ENCODE measurements around the gene WDR93.

WDR93 gene

GRCh38 chr15:89648106-89649012 is 42.3 kb upstream of the WDR93 start:
- no peaks in the 10 kb centered on the region for H4K20me1 ChIP-seq (ENCODE audit: insufficient read depth, low read length)
- H3K4me1 ChIP-seq (ENCODE audit: low read length): peaks cover 3% of the 10 kb centered on the region; the same call in 1 of the 2 replicates
- H3K27me3 ChIP-seq (replicated peaks; ENCODE audit: insufficient read depth, low read length): no peaks in the 10 kb centered on the region
- TF ChIP-seq EZH2phosphoT487 (IDR thresholded peaks at IDR 0.05; ENCODE audit: low read length) (no peak), EZH2 (optimal IDR thresholded peaks at IDR 0.05; ENCODE audit: low read depth, low read length) (no peak)
- TF ChIP-seq, protein P1, sequence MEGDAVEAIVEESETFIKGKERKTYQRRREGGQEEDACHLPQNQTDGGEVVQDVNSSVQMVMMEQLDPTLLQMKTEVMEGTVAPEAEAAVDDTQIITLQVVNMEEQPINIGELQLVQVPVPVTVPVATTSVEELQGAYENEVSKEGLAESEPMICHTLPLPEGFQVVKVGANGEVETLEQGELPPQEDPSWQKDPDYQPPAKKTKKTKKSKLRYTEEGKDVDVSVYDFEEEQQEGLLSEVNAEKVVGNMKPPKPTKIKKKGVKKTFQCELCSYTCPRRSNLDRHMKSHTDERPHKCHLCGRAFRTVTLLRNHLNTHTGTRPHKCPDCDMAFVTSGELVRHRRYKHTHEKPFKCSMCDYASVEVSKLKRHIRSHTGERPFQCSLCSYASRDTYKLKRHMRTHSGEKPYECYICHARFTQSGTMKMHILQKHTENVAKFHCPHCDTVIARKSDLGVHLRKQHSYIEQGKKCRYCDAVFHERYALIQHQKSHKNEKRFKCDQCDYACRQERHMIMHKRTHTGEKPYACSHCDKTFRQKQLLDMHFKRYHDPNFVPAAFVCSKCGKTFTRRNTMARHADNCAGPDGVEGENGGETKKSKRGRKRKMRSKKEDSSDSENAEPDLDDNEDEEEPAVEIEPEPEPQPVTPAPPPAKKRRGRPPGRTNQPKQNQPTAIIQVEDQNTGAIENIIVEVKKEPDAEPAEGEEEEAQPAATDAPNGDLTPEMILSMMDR (IDR thresholded peaks at IDR 0.05; ENCODE audit: low read length): no peak
- no peaks in the 10 kb centered on the region for H3K9me3 ChIP-seq (replicated peaks; ENCODE audit: insufficient read depth, low read length)
- no peaks in the 10 kb centered on the region for H3F3A ChIP-seq (ENCODE audit: insufficient read depth, low read length)
- no peaks in the 10 kb centered on the region for H3K9me2 ChIP-seq (replicated peaks; ENCODE audit: insufficient read depth, low read length)
- no peak overlapping the region for H3K4me3 ChIP-seq (ENCODE audit: low read length)
- no peak overlapping the region for H3K27ac ChIP-seq (ENCODE audit: low read length)
- H3K4me2 ChIP-seq (ENCODE audit: low read depth, low read length): no peak overlapping the region
- no peak overlapping the region for H2AFZ ChIP-seq (ENCODE audit: low read length)
- no peak overlapping the region for H3K9ac ChIP-seq (ENCODE audit: low read length)
- no peaks in the 10 kb centered on the region for H3K79me2 ChIP-seq (ENCODE audit: low read length)
- DNase-seq: no peak
- no peaks in the 10 kb centered on the region for H3K36me3 ChIP-seq (replicated peaks; ENCODE audit: insufficient read depth, low read length)

DNA sequence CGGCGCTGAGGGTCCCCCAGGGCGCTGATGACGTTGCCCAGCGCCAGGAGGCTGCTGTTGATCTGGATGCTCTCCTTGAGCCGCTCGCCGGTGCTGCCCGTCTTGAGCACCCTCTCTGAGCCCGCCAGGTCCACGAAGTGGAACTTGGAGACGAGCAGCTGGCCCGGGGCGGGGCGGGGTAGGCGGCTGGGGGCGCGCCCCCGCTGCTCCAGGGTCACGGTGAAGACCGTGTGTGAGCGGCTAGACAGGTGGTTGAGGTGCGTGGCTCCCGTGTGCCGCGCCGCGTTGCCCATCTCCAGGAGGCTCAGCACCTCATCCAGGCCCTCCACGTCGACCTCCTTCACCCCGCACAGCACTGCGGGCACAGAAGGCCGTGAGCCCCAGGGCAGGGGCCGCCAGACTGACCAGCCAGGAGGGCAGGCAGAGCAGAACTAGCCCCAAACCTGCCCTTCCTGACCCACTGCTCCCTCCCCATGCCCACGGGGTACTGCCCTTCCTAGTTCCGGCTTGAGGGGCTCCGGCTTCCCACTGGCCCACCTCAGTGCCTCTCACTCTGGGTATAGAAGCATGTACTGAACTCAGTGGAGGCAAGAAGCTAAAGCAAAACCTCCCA is 41.5 kb upstream of the WDR93 start:
- no peak overlapping the region for H3K27ac ChIP-seq (ENCODE audit: low read length)
- H3K9me3 ChIP-seq (replicated peaks; ENCODE audit: insufficient read depth, low read length): no peaks in the 10 kb centered on the region
- no peaks in the 10 kb centered on the region for H3K36me3 ChIP-seq (replicated peaks; ENCODE audit: insufficient read depth, low read length)
- DNase-seq: no peak
- peaks cover 3% of the 10 kb centered on the region; the same call in 1 of the 2 replicates for H3K4me1 ChIP-seq (ENCODE audit: low read length)
- no peaks in the 10 kb centered on the region for H3K79me2 ChIP-seq (ENCODE audit: low read length)
- H3K9me2 ChIP-seq (replicated peaks; ENCODE audit: insufficient read depth, low read length): no peaks in the 10 kb centered on the region
- H3K27me3 ChIP-seq (replicated peaks; ENCODE audit: insufficient read depth, low read length): no peaks in the 10 kb centered on the region
- H4K20me1 ChIP-seq (ENCODE audit: insufficient read depth, low read length): no peaks in the 10 kb centered on the region
- TF ChIP-seq EZH2 (optimal IDR thresholded peaks at IDR 0.05; ENCODE audit: low read depth, low read length): no peak
- TF ChIP-seq, protein P1 (IDR thresholded peaks at IDR 0.05; ENCODE audit: low read length): no peak
- TF ChIP-seq EZH2phosphoT487 (IDR thresholded peaks at IDR 0.05; ENCODE audit: low read length): no peak
- H3K4me3 ChIP-seq (ENCODE audit: low read length): no peak overlapping the region
- H3K4me2 ChIP-seq (ENCODE audit: low read depth, low read length): no peak overlapping the region
- H2AFZ ChIP-seq (ENCODE audit: low read length): no peak overlapping the region
- H3K9ac ChIP-seq (ENCODE audit: low read length): no peak overlapping the region
- H3F3A ChIP-seq (ENCODE audit: insufficient read depth, low read length): no peaks in the 10 kb centered on the region

DNA sequence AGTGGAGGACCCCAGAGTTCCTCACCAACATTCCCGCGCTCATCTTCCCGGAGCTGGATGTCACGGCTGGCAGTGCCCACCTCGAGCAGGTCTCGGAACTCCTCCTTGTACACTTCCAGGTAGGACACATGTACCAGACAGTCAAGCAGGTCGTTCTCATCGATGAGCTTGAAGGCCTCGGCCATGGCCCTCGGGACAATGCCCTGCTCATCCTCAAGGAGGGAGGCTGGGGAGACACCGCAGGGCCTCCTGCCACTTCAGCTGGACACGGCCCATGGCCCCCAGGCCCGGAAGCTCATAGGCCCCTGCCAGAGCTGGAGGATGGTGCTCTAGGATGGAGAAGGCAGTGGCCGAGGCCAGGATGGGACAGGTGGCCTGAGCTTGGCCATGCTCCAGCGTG is 40.9 kb upstream of the WDR93 start:
- no peaks in the 10 kb centered on the region for H3K9me3 ChIP-seq (replicated peaks; ENCODE audit: insufficient read depth, low read length)
- TF ChIP-seq, protein P1 (IDR thresholded peaks at IDR 0.05; ENCODE audit: low read length): no peak
- no peak for TF ChIP-seq EZH2phosphoT487 (IDR thresholded peaks at IDR 0.05; ENCODE audit: low read length)
- no peak for TF ChIP-seq EZH2 (optimal IDR thresholded peaks at IDR 0.05; ENCODE audit: low read depth, low read length)
- no peak overlapping the region for H2AFZ ChIP-seq (ENCODE audit: low read length)
- H3K4me1 ChIP-seq (ENCODE audit: low read length): peaks cover 3% of the 10 kb centered on the region; the same call in 1 of the 2 replicates
- no peak for DNase-seq
- H3K9me2 ChIP-seq (replicated peaks; ENCODE audit: insufficient read depth, low read length): no peaks in the 10 kb centered on the region
- no peaks in the 10 kb centered on the region for H3K79me2 ChIP-seq (ENCODE audit: low read length)
- no peaks in the 10 kb centered on the region for H4K20me1 ChIP-seq (ENCODE audit: insufficient read depth, low read length)
- H3K27me3 ChIP-seq (replicated peaks; ENCODE audit: insufficient read depth, low read length): no peaks in the 10 kb centered on the region
- no peak overlapping the region for H3K4me3 ChIP-seq (ENCODE audit: low read length)
- H3K4me2 ChIP-seq (ENCODE audit: low read depth, low read length): no peak overlapping the region
- H3K36me3 ChIP-seq (replicated peaks; ENCODE audit: insufficient read depth, low read length): no peaks in the 10 kb centered on the region
- no peak overlapping the region for H3K27ac ChIP-seq (ENCODE audit: low read length)
- no peak overlapping the region for H3K9ac ChIP-seq (ENCODE audit: low read length)
- no peaks in the 10 kb centered on the region for H3F3A ChIP-seq (ENCODE audit: insufficient read depth, low read length)

Data from MM.1S (cell line).